HG03575 (cell line): ENCODE results near the gene EPB41L4A.

ENCODE experiments used
- ATAC-seq: cut with Tn5 transposase; IDR thresholded peaks from one replicate; pipeline ENCODE4 v1.9.1; 2021; ENCODE audit not compliant: unreplicated experiment, insufficient number of reproducible peaks, low FRiP score; ENCODE audit errors: extremely low read depth

Gene EPB41L4A

GRCh38 chr5:112146323-112147226, 272.5 kb downstream of the EPB41L4A start:
- ATAC-seq = peak; percentile 38

- no peak for ATAC-seq
These were observed 275.4 kb downstream of the EPB41L4A start for GRCh38 chr5:112143690-112144089.

- ATAC-seq = no peak
These were observed 276.3 kb downstream of the EPB41L4A start for GRCh38 chr5:112142769-112143270.

- no peak for ATAC-seq
These were observed 277.5 kb downstream of the EPB41L4A start for GRCh38 chr5:112141582-112141981.

GRCh38 chr5:112138526-112138925, 280.6 kb downstream of the EPB41L4A start:
- ATAC-seq = no peak

- ATAC-seq = no peak
These were observed 282.3 kb downstream of the EPB41L4A start for GRCh38 chr5:112136773-112137172.

GRCh38 chr5:112127861-112128260, 291.2 kb downstream of the EPB41L4A start:
- ATAC-seq = no peak

- no peak for ATAC-seq
These were observed 292.1 kb downstream of the EPB41L4A start for GRCh38 chr5:112126982-112127381.

GRCh38 chr5:112125903-112126302, 293.2 kb downstream of the EPB41L4A start:
- no peak for ATAC-seq

GRCh38 chr5:112124788-112125187, 294.3 kb downstream of the EPB41L4A start:
- no peak for ATAC-seq

GRCh38 chr5:112123086-112123485, 296.0 kb downstream of the EPB41L4A start:
- ATAC-seq = no peak

- no peak for ATAC-seq
These were observed 296.7 kb downstream of the EPB41L4A start for GRCh38 chr5:112122353-112122752.

GRCh38 chr5:112121258-112121657, 297.8 kb downstream of the EPB41L4A start:
- ATAC-seq = no peak

- no peak for ATAC-seq
These were observed 299.1 kb downstream of the EPB41L4A start for GRCh38 chr5:112119969-112120368.

- ATAC-seq = no peak
These were observed 299.6 kb downstream of the EPB41L4A start for GRCh38 chr5:112119508-112119907.

- no peak for ATAC-seq
These were observed 301.5 kb downstream of the EPB41L4A start for GRCh38 chr5:112117551-112117950.

- ATAC-seq = peak; percentile 51
These were observed 302.7 kb downstream of the EPB41L4A start for GRCh38 chr5:112116371-112116770.

GRCh38 chr5:112113565-112113964, 305.5 kb downstream of the EPB41L4A start:
- ATAC-seq = no peak
